GM10266 (cell line): ENCODE data around the gene PEX5.
"Not testable (repeated sequence)": the region's sequence is repeated elsewhere in the genome, so short reads cannot be mapped to it uniquely, and the experiment has no call there.

Source experiments
- DNase-seq: peaks from one replicate; pipeline ENCODE4 v3.0.0; 2012; ENCODE audit errors: extremely low spot score
- TF ChIP-seq, protein P1 (sequence below): IDR thresholded peaks from 2 replicates; pipeline ENCODE4 v1.5.1; 2012; ENCODE audit warnings: mild to moderate bottlenecking, low read depth; ENCODE audit not compliant: control insufficient read depth, insufficient read depth; ENCODE audit errors: missing control alignments

PEX5 gene

GRCh38 chr12:7203109-7203508 is 13.6 kb downstream of the PEX5 start:
- no peak for DNase-seq

GRCh38 chr12:7205091-7205490 is 15.6 kb downstream of the PEX5 start:
- no peak for DNase-seq
- TF ChIP-seq, protein P1, sequence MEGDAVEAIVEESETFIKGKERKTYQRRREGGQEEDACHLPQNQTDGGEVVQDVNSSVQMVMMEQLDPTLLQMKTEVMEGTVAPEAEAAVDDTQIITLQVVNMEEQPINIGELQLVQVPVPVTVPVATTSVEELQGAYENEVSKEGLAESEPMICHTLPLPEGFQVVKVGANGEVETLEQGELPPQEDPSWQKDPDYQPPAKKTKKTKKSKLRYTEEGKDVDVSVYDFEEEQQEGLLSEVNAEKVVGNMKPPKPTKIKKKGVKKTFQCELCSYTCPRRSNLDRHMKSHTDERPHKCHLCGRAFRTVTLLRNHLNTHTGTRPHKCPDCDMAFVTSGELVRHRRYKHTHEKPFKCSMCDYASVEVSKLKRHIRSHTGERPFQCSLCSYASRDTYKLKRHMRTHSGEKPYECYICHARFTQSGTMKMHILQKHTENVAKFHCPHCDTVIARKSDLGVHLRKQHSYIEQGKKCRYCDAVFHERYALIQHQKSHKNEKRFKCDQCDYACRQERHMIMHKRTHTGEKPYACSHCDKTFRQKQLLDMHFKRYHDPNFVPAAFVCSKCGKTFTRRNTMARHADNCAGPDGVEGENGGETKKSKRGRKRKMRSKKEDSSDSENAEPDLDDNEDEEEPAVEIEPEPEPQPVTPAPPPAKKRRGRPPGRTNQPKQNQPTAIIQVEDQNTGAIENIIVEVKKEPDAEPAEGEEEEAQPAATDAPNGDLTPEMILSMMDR: no peak

More at GRCh38 chr12:7203109-7203508, 13.6 kb downstream of the PEX5 start:
- TF ChIP-seq, protein P1: no peak

GRCh38 chr12:7206691-7207090 is 17.2 kb downstream of the PEX5 start:
- DNase-seq: no peak
- TF ChIP-seq, protein P1: no peak

DNA sequence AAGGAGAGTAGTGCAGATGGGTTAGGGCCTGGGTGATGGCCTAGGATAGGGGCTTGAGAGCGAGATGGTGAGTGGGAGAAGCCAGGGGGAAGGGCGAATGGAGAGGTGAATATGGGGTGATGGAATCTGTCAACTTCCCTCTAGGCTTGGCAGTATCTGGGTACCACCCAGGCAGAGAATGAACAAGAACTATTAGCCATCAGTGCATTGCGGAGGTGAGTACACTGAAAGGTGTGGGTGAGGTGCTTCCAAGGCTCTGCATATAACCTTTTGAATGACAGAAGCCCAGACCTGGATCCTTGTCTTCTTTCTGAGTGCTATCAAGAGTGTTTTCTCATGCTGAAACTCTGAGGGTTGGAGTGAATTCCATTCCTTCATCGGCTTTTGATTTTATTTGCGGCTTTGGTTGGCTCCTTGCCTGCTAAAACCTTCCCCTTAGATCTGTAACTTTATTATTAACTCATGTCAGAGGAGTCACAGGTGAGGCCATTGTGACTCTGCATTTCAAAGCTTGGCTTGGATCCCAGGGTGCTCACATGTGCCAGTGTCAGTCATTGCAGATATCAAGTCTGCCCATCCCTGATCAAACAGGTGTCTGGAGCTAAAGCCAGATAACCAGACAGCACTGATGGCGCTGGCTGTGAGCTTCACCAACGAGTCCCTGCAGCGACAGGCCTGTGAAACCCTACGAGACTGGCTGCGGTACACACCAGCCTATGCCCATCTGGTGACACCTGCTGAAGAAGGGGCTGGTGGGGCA is 18.6 kb downstream of the PEX5 start:
- TF ChIP-seq, protein P1: no peak
- no peak for DNase-seq

- DNase-seq: no peak
- TF ChIP-seq, protein P1: no peak
These were observed 20.5 kb downstream of the PEX5 start for GRCh38 chr12:7209958-7210357.

- DNase-seq: no peak
- TF ChIP-seq, protein P1: no peak
These were observed 21.2 kb downstream of the PEX5 start for GRCh38 chr12:7210642-7211151.

- TF ChIP-seq, protein P1: no peak
- DNase-seq: no peak
These were observed 23.2 kb downstream of the PEX5 start for GRCh38 chr12:7212678-7213077.

- not testable (repeated sequence) for DNase-seq
These were observed 24.3 kb downstream of the PEX5 start for GRCh38 chr12:7213745-7214144.
